Fibroblast of skin of left quadriceps (primary cell): ENCODE data around the gene LTBP4.
"Not testable (repeated sequence)": the region's sequence is repeated elsewhere in the genome, so short reads cannot be mapped to it uniquely, and the experiment has no call there.

Source experiments
- DNase-seq, 2 experiments: peaks; one replicate each; pipeline ENCODE4 v3.0.0-alpha.2; 2013; ENCODE audit warnings: low read depth in 2 of 2

LTBP4 gene, protein sequence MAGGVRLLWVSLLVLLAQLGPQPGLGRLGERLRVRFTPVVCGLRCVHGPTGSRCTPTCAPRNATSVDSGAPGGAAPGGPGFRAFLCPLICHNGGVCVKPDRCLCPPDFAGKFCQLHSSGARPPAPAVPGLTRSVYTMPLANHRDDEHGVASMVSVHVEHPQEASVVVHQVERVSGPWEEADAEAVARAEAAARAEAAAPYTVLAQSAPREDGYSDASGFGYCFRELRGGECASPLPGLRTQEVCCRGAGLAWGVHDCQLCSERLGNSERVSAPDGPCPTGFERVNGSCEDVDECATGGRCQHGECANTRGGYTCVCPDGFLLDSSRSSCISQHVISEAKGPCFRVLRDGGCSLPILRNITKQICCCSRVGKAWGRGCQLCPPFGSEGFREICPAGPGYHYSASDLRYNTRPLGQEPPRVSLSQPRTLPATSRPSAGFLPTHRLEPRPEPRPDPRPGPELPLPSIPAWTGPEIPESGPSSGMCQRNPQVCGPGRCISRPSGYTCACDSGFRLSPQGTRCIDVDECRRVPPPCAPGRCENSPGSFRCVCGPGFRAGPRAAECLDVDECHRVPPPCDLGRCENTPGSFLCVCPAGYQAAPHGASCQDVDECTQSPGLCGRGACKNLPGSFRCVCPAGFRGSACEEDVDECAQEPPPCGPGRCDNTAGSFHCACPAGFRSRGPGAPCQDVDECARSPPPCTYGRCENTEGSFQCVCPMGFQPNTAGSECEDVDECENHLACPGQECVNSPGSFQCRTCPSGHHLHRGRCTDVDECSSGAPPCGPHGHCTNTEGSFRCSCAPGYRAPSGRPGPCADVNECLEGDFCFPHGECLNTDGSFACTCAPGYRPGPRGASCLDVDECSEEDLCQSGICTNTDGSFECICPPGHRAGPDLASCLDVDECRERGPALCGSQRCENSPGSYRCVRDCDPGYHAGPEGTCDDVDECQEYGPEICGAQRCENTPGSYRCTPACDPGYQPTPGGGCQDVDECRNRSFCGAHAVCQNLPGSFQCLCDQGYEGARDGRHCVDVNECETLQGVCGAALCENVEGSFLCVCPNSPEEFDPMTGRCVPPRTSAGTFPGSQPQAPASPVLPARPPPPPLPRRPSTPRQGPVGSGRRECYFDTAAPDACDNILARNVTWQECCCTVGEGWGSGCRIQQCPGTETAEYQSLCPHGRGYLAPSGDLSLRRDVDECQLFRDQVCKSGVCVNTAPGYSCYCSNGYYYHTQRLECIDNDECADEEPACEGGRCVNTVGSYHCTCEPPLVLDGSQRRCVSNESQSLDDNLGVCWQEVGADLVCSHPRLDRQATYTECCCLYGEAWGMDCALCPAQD (N-terminal part only)

DNA sequence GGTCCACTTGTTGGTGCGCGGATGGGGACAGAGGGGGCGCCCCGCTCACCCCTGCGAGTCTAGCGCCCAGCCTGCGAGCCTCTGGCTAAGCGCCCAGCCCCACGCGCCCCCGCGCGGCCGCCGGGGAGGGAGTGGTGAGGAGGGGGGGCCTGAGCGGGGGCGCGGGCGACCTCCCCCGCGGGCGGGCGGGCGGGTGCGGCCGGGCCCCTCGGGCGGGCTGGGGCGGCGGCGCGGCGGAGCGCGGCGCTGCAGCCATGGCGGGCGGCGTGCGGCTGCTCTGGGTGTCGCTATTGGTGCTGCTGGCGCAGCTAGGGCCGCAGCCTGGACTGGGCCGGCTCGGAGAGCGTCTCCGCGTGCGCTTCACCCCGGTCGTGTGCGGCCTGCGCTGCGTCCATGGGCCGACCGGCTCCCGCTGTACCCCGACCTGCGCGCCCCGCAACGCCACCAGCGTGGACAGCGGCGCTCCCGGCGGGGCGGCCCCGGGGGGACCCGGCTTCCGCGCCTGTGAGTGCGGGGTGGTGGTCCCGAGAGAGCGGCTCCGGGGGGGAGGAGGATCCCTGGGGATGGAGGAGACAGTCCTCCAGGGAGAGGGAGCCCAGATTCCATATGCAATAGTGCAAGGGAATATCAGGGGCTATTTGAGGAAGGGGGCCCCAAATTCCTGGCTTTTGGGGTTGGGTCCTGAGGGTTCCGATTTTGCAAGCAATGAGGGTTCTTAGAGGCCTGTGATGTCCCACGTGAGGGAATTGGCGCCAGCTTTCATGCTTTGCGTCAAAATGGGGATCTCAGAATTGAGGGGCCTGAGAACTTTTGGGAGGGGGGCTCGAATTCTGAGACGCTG is at the start of gene LTBP4:
Gene LTBP4, plus strand, starts transcription at position 236 of the 841 bp plus-strand sequence. Its CDS starts 19 bp downstream, at position 255.
- DNase-seq: no peak

DNA sequence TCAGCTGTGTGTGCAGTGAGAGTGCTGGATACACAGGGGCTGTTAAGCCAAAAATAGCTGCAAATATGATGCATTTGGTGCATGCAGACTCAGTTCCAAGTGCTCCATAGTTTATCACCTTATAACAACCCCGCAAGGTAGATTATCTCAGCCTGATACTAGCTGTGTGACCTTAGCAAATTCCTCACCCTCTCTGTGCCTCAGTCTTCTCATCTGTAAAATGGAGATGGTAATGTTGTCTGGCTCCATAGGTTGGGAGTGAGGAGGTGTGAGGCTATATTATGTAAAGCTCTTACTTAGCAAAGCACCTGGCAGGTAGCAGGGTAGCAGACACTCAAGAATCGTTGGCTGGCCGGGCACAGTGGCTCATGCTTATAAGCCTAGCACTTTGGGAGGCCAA is 48.3 kb upstream of the LTBP4 start:
- DNase-seq: no peak

DNA sequence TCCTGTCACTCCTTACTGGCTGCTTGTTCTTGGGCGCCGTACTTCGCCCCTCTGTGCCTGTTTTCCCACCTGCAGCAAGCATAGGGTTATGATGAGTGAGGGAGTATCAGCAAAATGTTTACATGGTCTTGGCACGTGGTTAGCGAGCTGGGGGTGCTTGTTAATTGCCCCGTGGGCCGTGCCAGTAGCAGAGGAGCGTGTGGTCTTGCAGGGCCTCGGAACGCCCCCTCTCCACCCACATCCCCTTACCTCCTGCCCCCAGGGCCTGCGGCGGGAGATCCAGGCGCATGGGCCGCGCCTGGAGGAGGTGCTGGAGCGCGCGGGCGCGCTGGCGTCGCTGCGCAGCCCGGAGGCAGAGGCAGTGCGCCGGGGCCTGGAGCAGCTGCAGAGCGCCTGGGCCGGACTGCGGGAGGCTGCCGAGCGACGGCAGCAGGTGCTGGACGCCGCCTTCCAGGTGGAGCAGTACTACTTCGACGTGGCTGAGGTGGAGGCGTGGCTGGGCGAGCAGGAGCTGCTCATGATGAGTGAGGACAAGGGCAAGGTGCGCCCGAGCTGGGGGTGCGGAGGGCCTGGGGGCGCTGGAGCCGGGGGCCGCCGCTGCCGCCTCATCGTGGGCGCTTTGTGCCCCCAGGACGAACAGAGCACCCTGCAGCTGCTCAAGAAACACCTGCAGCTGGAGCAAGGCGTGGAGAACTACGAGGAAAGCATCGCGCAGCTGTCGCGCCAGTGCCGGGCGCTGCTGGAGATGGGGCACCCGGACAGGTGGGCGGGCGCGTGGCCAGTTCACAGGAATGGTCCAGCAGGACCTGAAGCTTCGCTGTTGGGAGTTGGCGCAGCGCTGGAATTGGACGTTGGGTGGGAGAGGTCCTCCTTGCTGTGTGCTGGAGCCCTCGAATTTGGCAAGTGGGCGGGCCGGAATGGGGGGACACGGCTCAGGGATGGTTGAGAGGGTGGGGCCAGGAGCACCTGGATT is 47.0 kb upstream of the LTBP4 start:
- DNase-seq: no peak

- DNase-seq: no peak
Observed at GRCh38 chr19:40555978-40556689, 45.0 kb upstream of the LTBP4 start.

GRCh38 chr19:40556953-40557530 is 44.1 kb upstream of the LTBP4 start:
- no peak for DNase-seq

DNA sequence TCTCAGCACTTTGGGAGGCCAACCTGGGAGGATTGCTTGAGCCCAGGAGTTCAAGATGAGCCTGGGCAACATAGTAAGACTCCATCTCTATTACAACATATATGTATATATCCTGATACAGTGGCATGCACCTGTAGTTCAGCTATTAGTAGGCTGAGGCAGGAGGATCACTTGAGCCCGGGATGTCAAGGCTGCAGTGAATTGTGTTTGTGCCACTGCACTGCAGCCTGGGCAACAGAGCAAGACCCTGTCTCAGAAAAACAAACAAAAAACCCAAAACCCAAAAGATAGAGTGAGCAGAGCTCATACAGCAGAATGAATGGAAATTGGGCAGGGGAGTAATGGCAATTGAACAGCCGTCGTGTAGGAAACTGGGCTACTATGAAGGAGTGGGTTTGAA is 41.8 kb upstream of the LTBP4 start:
- DNase-seq: no peak

DNA sequence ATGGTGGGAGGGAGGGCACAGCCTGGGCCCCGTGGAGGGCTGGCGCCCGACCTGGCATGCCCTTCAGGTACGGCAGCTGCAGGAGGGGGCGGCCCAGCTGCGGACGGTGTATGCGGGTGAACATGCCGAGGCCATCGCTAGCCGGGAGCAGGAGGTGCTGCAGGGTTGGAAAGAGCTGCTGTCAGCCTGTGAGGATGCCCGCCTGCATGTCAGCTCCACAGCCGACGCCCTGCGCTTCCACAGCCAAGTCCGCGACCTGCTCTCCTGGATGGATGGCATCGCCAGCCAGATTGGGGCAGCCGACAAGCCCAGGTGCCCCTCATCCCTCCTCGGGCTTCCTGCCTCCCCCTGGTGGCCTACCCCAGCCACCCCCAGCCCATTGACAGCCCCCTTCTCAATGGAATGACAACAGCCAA is 41.1 kb upstream of the LTBP4 start:
- no peak for DNase-seq

DNA sequence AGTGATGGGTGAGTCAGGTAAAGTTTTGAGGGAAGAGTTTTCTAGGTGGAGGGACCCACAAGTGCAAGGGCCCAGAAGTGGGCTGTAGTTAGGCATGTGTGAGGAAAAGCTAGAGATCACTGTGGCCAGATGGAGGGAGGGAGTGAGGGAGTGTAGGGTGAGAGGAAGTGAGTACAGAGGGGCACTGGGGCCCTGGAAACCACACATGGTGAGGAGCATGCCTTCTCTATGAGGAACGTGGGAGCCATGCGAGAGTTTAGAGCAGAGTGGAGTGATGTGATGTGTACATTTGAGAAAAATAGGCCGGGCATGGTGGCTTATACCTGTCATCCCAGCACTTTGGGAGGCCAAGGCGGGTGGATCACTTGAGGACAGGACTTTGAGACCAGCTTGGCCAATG is 39.2 kb upstream of the LTBP4 start:
- no peak for DNase-seq

DNA sequence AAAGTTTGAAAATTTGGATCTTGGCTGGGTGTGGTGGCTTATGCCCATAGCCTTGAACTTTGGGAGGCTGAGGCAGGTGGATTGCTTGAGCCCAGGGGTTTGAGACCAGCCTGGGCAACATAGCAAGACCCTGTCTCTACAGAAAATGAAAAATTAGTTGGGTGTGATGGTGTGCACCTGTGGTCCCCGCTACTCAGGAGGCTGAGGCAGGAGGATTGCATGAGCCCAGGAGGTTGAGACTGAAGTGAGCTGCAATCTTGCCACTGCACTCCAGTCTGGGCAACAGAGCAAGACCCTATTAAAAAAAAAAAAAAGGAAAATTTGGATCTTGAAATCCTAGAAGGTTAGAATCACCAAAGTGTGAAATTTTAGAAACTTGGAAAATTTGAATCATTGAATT is 36.6 kb upstream of the LTBP4 start:
- not testable (repeated sequence) for DNase-seq

- no peak for DNase-seq
Observed at GRCh38 chr19:40565355-40565754, 35.8 kb upstream of the LTBP4 start.

DNA sequence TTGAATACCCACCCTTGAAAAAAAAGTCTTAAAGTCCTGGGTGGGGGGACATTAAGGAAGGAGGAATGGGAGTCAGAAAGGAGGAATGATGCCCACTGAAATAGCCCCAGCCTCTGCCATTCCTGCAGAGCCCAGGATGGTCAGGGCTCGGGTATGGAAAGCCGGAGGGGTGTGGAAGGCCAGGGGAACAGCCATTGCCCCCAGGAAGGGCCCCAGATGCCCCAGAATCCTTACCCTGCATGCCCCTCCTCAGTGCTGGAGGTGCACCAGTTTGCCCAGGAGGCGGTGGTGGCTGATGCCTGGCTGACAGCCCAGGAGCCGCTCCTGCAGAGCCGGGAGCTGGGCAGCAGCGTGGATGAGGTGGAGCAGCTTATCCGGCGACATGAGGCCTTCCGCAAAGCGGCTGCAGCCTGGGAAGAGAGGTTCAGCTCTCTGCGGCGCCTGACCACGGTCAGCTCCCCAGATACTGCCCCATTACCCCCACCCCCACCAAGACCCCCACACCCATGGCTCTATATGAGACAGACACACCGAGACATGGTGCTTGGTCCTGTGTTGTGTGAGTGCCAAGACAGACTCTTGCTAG is 35.2 kb upstream of the LTBP4 start:
- no peak for DNase-seq

DNA sequence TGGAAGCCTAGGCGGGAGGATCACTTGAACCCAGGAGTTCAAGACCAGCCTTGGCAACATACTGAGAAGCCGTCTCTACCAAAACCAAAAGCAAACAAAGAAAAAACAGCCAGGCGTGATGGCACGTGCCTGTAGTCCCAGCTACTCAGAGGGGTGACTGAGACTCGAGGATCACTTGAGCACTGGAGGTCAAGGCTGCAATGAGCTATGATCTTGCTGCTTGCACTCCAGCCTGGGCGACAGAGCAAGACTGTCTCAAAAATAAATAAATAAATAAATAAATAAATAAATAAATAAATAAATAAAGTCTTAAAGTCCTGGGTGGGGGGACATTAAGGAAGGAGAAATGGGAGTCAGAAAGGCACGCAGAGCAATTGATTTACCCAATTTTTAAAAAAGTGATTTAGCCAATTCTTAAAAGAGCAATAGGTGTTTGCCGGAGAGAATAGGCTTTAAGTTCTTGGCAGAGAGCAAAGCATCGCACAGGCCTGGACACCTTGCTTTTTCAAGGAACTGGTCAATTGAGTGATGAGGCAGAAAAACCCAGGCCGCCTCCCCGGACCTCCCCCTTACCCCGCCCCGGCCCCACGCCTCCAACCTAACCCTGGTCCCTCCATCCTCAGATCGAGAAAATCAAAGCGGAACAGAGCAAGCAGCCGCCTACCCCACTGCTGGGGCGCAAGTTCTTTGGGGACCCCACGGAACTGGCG is 34.0 kb upstream of the LTBP4 start:
- DNase-seq: no peak

DNA sequence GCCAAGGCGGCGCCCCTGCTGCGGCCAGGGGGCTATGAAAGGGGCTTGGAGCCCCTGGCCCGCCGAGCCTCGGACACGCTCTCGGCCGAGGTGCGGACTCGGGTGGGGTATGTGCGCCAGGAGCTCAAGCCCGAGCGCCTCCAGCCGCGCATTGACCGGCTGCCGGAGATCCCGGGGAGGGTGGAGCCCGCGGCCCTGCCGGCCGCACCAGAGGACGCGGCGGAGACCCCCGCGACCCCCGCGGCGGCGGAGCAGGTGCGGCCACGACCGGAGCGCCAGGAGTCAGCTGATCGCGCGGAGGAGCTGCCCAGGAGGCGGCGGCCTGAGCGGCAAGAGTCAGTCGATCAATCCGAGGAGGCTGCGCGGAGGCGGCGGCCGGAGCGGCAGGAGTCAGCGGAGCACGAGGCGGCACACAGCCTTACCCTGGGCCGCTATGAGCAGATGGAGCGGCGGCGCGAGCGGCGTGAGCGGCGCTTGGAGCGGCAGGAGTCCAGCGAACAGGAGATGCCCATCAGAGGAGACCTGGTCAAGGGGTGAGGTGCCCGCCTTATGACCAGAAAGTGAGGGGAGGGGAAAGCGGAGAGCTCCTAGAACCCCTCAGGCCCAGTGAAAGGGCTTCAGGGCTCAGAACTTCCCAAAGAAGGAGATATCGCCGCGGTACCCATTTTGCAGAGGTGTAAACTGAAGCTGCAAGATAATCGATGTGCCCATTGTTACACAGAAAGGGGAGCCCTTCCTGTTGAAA is 33.2 kb upstream of the LTBP4 start:
- no peak for DNase-seq

- DNase-seq: peak; percentile 98 to 99
Observed at GRCh38 chr19:40570313-40571004, 30.7 kb upstream of the LTBP4 start.

DNA sequence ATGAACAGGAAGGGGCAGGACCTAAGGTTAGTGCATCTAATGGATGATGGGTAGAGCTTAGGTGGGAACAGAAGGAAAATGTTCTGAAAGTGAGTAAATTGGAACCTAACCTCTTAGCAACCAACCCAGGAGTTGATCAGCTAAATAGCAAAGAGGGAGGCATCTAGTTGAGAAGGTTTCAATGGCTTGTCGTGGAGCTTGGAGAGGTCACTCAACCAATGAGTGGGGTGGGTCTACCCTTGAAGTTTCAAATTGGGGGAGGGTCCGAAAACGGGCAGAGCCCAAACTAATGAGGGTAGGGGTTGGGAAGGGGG is 30.2 kb upstream of the LTBP4 start:
- no peak for DNase-seq

GRCh38 chr19:40571831-40572495 is 29.2 kb upstream of the LTBP4 start:
- no peak for DNase-seq
